Brain microvascular endothelial cell (primary cell): Measurements from ENCODE around the gene RHBDD1.

ENCODE experiments used
- DNase-seq: peaks from one replicate; pipeline ENCODE4 v3.0.0-alpha.2; 2020
- H3K27ac ChIP-seq: fragments of 250-450 bp; sonication (Bioruptor Pico); 2 replicates; pipeline ENCODE4 v1.5.1; 2020; ENCODE audit warnings: mild to moderate bottlenecking, moderate library complexity
- H3K27me3 ChIP-seq: fragments of 250-450 bp; sonication (Bioruptor Pico); replicated peaks from 2 replicates; pipeline ENCODE4 v1.5.1; 2020; ENCODE audit warnings: mild to moderate bottlenecking
- H3K36me3 ChIP-seq: fragments of 250-450 bp; sonication (Bioruptor Pico); replicated peaks from 2 replicates; pipeline ENCODE4 v1.5.1; 2020; ENCODE audit warnings: mild to moderate bottlenecking
- H3K4me3 ChIP-seq: 2 replicates; pipeline ENCODE4 v1.5.1; 2011; ENCODE audit warnings: low read depth, mild to moderate bottlenecking, control low read depth, low read length, moderate library complexity
- CTCF ChIP-seq: IDR thresholded peaks from 2 replicates; pipeline ENCODE4 v1.5.1; 2011; ENCODE audit warnings: low read depth, mild to moderate bottlenecking, moderate library complexity, low read length, control low read depth, inconsistent platforms; ENCODE audit errors: missing control alignments
- in situ Hi-C: cut with HindIII; loops from 2 replicates; pipeline ENCODE4 v1.10.0; 2017; ENCODE audit warnings: low sequenced_read_pairs, low pct_ligation_motif_present

The RHBDD1 gene

DNA sequence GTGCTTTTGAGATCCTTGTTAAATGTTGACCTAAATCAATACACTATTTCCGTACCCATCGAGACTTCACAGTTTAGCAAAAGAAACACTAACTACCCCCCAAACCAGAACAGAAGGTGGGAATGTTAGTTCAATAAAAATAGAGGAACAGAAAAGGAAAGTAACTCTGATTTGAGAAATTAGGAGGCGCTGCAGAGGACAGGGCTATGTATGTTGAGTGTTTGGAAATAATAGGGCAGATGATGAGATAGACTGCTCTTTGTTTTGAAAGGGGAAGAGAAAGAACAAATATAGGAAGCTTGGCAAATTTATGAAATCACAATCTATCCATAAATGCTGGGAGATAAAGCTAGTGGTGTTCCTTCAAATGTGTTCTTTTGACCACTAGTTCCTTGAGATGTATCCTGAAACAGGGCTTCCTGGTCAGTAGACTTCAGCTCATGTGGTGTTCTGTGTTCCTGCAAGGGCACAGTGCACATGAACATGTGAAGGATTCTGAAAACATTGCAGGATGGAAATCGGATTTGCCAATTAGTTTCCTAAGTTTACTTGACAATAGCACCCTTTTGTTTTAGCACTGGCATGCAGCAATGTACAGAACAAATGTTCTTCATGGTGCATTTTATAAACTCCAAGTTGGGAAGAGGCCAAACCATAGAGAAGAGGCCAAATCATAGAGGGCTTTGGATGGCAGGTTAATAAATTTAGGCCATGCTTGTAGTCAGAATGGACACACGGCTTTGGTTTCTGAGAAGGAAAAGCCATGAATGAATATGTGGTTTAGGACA, 39.8 kb downstream of the RHBDD1 start:
- no peak for DNase-seq
- Histone ChIP-seq H3K36me3 (no peaks in the 10 kb centered on the region), H3K4me3 (no peak overlapping the region), H3K27ac (no peak overlapping the region), H3K27me3 (no peaks in the 10 kb centered on the region)
- TF ChIP-seq CTCF: no peak
- in situ Hi-C loops: no loop called here

GRCh38 chr2:226877491-226877890, 41.6 kb downstream of the RHBDD1 start:
- H3K36me3 ChIP-seq: no peaks in the 10 kb centered on the region
- no peaks in the 10 kb centered on the region for H3K27me3 ChIP-seq
- no peak overlapping the region for H3K4me3 ChIP-seq
- TF ChIP-seq CTCF: no peak
- in situ Hi-C loops: no loop called here
- no peak overlapping the region for H3K27ac ChIP-seq
- no peak for DNase-seq

DNA sequence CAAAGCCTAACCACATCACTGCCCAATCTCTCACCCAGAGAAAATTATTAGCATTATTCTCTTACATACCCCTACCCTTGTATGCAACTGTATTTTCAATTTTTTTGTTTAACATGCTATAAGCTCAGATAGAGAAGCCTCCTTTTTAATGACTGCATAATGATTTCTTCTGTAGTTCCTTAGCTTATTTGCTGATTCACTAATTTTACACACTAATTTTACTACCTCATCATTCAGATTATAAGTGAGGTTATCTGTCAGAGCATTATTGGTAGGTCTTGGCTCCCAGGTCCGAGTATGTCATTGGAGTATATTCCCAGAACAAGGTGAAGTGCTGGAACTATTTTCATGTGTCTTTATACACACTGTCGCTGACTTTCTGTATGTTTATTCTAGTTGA, 45.4 kb downstream of the RHBDD1 start:
- Histone ChIP-seq H3K4me3 (no peak overlapping the region), H3K27me3 (no peaks in the 10 kb centered on the region), H3K36me3 (no peaks in the 10 kb centered on the region), H3K27ac (no peak overlapping the region)
- TF ChIP-seq CTCF: no peak
- no peak for DNase-seq
- in situ Hi-C loops: no loop called here

GRCh38 chr2:226882606-226883005, 46.8 kb downstream of the RHBDD1 start:
- no peak for TF ChIP-seq CTCF
- in situ Hi-C loops: no loop called here
- no peaks in the 10 kb centered on the region for H3K27me3 ChIP-seq

DNA sequence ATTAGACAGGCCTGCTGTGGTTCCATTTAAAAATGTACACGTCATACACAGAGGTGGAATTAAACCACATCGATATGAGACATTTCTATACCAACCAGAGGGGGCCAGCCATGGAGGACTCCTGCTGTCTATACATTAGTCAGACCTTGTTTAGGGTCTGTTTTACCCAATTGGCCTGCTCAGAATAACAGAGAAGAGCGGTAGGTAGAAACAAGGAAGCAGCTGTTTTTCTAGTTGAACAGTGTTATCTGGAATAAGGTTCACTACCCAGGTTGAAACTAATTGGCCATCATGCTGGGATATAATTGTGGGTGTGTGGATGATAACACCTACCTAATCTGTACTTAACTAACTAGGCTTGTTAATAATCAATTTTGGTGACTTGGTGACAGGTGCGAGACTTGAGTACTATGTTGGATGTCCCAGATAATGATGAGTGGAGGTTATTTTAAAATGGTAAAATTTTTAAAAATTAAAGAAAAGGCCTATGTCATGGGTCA, 47.5 kb downstream of the RHBDD1 start:
- no peak for DNase-seq
- H3K4me3 ChIP-seq: no peak overlapping the region
- no peaks in the 10 kb centered on the region for H3K36me3 ChIP-seq
- no peak for TF ChIP-seq CTCF
- in situ Hi-C loops: no loop called here
- no peak overlapping the region for H3K27ac ChIP-seq
- no peaks in the 10 kb centered on the region for H3K27me3 ChIP-seq

More at GRCh38 chr2:226882606-226883005, 46.8 kb downstream of the RHBDD1 start:
- DNase-seq: no peak
- no peaks in the 10 kb centered on the region for H3K36me3 ChIP-seq
- no peak overlapping the region for H3K4me3 ChIP-seq
- no peak overlapping the region for H3K27ac ChIP-seq
